HTR-8/SVneo (cell line): ENCODE data around the gene PLA2G4B.
A peak's percentile ranks its signal among the peaks of the same experiment; 100 is the strongest.
"Not testable (repeated sequence)": the region's sequence is repeated elsewhere in the genome, so short reads cannot be mapped to it uniquely, and the experiment has no call there.

Experiments used
- DNase-seq: peaks from one replicate; pipeline ENCODE4 v3.0.0; 2011; ENCODE audit warnings: low spot score, mixed read lengths; ENCODE audit not compliant: insufficient read length
- FAIRE-seq: peaks from 2 replicates; lab custom pipeline; 2011; peaks lifted over from hg19 to GRCh38; lab: Jason Lieb, UNC

The PLA2G4B gene

GRCh38 chr15:41825145-41825544 lies 13.5 kb upstream of the PLA2G4B start:
- DNase-seq (no peak), FAIRE-seq (no peak)

GRCh38 chr15:41825572-41826535 lies 12.8 kb upstream of the PLA2G4B start:
- no peak for FAIRE-seq
- DNase-seq = no peak

GRCh38 chr15:41827290-41827879 lies 11.3 kb upstream of the PLA2G4B start:
- FAIRE-seq = no peak
- no peak for DNase-seq

GRCh38 chr15:41827880-41828806 lies 10.5 kb upstream of the PLA2G4B start, which contains the start of gene JMJD7:
TSS of gene JMJD7 (plus strand) at chr15:41828092. CDS start at chr15:41828125, 33 bp downstream.
- FAIRE-seq (peak; percentile 89), DNase-seq (peak; percentile 94)

- no peak for FAIRE-seq
- DNase-seq = no peak
Observed at GRCh38 chr15:41828807-41829141, 9.9 kb upstream of the PLA2G4B start.

GRCh38 chr15:41829959-41830646 lies 8.5 kb upstream of the PLA2G4B start:
- FAIRE-seq = no peak
- DNase-seq = no peak

- FAIRE-seq, DNase-seq: not testable (repeated sequence)
Observed at GRCh38 chr15:41831291-41831690, 7.4 kb upstream of the PLA2G4B start.

GRCh38 chr15:41832208-41832607 lies 6.4 kb upstream of the PLA2G4B start:
- DNase-seq = no peak
- FAIRE-seq = no peak

GRCh38 chr15:41832875-41833274 lies 5.8 kb upstream of the PLA2G4B start:
- DNase-seq (no peak), FAIRE-seq (no peak)

GRCh38 chr15:41834096-41834495 lies 4.6 kb upstream of the PLA2G4B start:
- FAIRE-seq (no peak), DNase-seq (no peak)

GRCh38 chr15:41836073-41836472 lies 2.6 kb upstream of the PLA2G4B start:
- DNase-seq (no peak), FAIRE-seq (no peak)

- FAIRE-seq (no peak), DNase-seq (no peak)
Observed at GRCh38 chr15:41836713-41837454, 1.8 kb upstream of the PLA2G4B start.

- no peak for DNase-seq
- FAIRE-seq = no peak
Observed at GRCh38 chr15:41839781-41840491, 1.3 kb downstream of the PLA2G4B start.

- no peak for DNase-seq
- FAIRE-seq = no peak
Observed at GRCh38 chr15:41840673-41841072, 2.0 kb downstream of the PLA2G4B start.

GRCh38 chr15:41841131-41841530 lies 2.5 kb downstream of the PLA2G4B start:
- FAIRE-seq = no peak
- no peak for DNase-seq

GRCh38 chr15:41842229-41842628 lies 3.6 kb downstream of the PLA2G4B start:
- DNase-seq (no peak), FAIRE-seq (no peak)

- DNase-seq (no peak), FAIRE-seq (no peak)
Observed at GRCh38 chr15:41843571-41843970, 4.9 kb downstream of the PLA2G4B start.

- FAIRE-seq (no peak), DNase-seq (no peak)
Observed at GRCh38 chr15:41844814-41845213, 6.2 kb downstream of the PLA2G4B start.

GRCh38 chr15:41847206-41847605 lies 8.6 kb downstream of the PLA2G4B start:
- FAIRE-seq = no peak
- no peak for DNase-seq
